GM21447 (cell line): Measurements from ENCODE around the gene FIS1.

Experiments used
- ATAC-seq: cut with Tn5 transposase; IDR thresholded peaks from one replicate; pipeline ENCODE4 v1.9.1; 2021; ENCODE audit not compliant: unreplicated experiment

The FIS1 gene

DNA sequence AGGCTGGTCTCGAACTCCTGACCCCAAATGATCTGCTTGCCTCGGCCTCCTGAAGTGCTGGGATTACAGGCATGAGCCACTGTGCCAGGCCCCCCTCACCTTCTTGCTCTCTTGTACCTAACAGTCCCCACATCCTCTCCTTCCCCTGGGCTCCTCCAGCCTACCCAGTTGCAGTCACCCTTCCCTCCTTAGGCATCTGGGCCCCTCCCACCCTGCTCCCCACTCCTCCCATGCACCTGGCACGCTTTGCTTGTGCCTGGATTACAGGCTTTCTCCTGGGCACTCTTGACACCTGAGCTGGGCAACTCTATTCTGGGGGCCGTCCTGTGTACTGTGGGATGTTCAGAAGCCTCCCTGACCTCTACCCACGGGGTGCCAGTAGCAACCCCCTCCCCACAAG is 10.2 kb downstream of the FIS1 start:
- ATAC-seq, result no peak

DNA sequence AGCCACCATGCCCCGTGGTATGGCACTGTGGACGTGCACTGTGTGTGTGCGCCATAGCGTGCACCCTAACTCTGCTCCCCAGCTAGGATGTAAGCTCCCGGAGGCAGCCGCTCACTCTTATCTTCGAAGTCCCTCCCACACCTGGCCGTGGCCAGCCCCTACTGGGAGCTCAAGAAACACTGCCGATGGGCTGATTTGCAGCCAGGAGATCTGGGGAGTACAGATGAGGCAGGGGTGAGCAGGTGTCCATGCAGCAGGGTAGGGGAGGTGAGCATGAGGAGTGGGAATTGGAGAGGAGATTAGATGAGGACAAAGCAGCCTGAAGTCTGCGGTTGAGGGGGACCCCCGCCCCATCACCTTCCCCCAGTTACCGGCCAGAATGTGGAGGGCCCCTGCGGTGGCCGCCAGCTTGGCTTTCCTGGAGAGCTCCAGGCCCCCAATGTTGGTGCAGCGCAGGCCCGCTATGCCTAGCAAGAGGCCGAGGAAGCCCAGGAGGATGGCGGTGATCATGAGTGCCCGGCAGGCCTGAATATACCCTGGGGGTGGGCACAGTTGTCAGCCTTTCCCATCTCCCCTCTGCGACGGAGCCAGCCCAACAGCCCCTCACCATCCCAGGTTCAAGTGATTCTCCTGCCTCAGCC is 10.9 kb downstream of the FIS1 start:
- no peak for ATAC-seq

DNA sequence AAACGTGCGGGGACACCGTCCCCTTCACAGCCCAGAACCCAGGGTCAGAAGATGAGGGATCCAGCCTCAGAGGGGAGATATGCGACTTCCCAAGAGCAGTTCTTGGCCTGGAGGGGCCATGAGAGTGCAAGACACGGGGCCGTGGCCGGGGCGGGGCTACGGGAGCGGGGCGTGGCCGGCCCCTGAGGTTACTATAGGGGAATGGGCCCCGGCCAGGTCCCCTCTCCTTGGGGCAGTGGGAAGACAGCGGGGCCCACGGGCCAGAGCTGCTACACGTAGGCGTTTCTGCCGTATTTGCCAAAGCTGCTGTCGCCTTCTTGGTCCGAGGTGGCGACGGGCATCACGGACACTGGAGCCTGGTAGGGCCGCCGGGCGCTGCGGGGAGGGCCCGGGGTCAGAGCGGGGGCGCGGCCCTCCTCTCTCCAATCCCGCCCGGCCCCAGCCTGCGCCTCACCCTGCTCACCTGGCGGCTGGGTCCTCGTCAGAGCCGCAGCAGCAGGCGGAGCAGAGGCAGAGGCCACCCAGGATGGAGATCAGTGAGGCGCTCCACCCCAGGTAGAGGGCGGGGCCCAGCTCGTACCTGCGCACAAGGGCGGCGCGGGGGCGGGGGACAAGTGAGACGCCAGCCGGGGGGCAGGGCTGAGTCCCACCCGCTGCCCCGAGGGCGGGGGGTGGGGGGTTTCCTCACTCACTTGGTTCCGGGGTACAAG is 12.6 kb downstream of the FIS1 start:
- no peak for ATAC-seq

DNA sequence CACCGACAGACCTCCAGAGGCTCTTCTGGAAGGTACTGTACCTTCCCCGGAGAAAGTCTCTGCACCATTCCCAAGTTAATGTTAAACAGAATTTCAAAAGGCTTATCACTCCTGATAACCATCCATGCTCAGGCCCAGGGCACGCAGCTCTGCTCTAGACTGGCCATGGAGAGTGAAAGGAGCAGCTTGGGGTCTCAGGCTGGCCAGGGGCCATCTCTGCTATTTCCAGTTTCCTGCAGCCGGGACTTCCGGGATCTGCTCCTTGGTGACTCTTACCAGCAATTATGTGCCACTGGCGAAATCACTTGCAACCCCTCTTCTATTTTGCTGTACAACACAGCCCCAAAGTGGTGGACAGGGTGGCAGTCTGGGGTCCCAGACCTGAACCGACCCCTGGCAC is 13.2 kb downstream of the FIS1 start:
- ATAC-seq, result no peak

DNA sequence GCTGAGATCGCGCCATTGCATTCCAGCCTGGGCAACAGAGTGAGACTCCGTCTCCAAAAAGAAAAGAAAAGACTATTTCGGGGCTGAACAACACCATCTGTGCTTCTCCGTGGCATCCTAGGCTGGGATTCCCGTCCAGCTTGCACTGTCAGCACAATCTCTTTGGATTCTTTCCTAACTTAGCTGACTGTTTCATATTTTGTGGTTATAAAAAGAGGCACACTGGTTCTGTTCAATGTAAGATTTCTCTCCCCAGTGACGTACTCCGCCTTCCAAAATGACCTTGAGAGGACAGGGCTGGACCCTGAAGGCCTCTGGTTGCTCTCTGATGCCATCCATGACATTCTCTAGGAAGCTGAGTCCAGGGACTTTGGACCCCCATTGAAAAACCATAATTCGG is 18.2 kb downstream of the FIS1 start:
- ATAC-seq, result no peak

DNA sequence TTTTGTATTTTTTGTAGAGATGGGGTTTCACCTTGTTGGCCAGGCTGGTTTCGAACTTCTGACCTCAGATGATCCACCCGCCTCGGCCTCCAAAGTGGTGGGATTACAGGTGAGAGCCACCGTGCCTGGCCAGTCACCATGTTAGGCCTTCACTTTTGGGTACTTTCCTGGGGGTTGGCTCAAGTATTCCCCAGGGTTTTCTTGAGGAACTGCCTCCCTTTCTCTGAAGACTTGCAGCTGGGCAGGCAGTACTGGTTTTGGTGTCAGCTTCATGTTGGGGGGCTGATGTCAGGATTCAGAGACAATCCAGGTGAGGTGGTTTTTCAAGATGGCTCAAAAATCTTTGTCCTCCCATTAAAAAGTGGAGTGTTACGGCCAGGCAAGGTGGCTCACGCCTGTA is 19.2 kb downstream of the FIS1 start:
- ATAC-seq, result no peak

DNA sequence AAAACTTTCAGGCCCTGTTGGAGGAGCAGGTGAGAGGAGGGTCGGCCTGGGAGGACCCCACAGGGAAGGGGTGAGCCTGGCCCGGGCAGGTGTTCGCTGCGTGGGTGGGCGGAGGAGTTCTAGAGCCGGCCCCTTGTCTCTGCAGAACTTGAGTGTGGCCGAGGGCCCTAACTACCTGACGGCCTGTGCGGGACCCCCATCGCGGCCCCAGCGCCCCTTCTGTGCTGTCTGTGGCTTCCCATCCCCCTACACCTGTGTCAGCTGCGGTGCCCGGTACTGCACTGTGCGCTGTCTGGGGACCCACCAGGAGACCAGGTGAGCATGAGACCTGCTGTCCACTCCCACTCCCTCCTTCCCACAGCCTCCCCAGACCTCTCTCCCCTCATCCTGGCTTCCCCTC is 21.4 kb downstream of the FIS1 start:
- ATAC-seq, result no peak

DNA sequence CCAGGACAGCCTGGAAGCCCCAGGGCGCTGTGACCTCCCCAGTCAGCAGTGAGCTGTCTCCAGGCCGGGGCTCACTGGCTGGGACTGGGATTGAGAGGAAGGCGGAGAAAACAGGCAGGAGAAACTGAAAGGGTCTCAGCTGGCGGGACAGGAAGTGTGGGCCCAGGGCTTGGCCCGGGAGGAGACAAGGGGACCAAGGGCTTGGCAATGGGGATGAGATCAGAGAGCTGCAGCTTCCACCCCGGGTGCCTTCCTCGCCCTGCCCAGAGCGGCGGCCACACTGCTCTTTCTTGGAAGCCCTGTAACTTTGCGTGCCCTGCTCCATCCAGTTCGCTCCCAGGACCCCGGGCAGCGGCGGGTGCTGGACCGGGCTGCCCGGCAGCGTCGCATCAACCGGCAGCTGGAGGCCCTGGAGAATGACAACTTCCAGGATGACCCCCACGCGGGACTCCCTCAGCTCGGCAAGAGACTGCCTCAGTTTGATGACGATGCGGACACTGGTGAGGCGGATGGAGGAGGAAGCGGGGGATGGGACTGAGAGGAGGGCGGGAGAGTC is 22.5 kb downstream of the FIS1 start:
- ATAC-seq, result no peak

DNA sequence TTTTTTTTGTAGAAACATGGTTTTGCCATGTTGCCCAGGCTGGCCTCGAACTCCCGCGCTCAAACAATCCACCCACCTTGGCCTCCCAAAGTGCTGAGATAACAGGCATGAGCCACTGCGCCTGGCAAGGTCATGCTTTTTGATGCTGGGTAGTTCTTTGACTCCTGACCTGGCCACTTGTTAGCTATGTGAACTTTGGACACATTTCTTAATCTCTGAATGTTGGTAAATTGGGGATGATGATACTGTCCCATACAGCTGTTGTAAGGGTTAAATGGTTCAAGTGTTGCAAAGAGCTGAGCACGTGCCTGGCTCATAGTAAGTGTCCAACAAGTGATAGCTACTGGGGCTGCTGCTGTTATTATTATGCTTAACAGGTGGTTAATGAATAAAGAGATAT is 24.6 kb downstream of the FIS1 start:
- no peak for ATAC-seq

DNA sequence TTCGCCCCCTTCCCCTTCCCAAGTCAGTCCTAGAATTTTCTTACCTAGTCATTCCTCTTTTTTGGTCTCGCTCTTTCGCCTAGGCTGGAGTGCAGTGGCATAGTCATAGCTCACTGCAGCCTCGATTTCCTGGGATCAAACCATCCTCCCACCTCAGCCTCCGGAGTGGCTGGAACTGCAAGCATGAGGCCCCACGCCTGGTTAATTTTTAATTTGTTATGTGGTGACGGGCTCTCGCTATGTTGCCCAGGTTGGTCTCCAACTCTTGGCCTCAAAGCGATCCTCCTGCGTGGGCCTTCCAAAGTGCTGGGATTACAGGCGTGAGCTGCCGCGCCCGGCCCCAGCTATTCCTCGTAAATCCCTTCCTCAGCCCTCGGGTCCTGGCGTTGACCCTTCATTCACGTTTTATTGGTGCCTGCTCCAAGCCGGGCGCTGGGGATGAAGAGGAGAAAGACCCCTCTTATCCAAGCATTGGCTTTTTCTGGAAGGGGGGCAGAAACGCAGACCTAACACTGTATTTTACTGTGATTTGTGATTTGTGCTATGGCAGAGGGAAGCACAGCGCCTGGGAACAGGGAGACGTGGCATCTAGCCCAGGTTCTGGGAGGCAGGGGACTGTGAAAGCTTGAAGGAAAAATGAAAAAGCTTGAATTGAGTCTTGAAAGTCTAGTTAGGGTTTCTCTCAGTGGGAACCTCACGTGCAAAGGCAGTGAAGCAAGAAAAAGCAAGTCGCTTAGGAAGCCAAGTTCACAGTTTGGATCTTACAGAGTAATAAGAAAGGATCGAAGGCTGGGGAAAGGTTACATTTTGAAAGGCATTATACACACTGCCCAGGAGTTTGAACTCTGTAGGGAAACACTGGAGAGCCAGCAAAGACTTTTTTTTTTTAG is 26.4 kb downstream of the FIS1 start:
- peak; percentile 17 for ATAC-seq

DNA sequence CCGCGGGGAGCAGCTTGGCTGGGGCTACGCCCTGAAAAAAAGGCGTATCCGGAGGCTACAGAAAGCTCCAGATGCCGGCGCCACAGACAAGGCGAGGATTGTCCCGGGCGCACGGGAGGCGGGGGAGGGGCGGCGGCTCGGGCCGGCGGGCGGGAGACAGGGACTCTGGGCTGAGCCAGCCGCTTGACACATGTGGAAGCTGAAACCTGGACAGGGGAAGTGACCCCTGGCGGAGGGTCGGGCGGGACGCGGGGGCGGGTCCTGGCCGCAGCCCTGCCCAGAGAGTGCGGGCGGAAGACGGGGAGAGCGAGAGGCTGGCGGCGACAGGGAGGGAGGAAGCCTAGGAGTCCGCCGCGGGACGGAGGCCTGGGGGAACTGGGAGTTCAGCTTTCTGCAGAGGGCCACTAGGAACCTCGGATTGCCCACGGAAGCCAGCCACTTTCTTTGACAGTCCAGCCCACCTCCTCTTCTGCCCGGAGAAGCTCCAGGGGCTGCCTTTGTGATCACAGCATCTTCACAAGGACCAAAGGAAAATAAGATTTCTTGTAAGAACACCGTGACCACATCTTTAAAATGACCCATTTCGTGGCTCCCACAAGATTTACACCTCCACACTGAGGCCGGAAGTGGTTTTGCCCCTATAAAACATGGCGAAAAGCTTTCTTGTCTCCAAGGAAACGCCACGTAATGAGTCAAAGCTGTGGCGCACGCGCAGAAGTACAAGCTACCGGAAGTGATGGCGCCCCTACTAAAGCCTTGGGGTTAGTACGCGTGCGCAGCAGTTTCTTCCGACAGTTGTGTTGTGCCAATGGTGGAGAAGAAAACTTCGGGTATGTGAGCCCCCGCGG is 27.3 kb downstream of the FIS1 start, which contains the start of the genes PLOD3 and ZNHIT1:
TSS of gene PLOD3 (minus strand) at position 194 of the 848 bp plus-strand sequence. CDS start 307 bp downstream, outside the sequence.
TSS of gene ZNHIT1 (plus strand) at position 778 of the 848 bp plus-strand sequence. CDS start at position 809, 31 bp downstream.
- ATAC-seq, result peak; percentile 56

DNA sequence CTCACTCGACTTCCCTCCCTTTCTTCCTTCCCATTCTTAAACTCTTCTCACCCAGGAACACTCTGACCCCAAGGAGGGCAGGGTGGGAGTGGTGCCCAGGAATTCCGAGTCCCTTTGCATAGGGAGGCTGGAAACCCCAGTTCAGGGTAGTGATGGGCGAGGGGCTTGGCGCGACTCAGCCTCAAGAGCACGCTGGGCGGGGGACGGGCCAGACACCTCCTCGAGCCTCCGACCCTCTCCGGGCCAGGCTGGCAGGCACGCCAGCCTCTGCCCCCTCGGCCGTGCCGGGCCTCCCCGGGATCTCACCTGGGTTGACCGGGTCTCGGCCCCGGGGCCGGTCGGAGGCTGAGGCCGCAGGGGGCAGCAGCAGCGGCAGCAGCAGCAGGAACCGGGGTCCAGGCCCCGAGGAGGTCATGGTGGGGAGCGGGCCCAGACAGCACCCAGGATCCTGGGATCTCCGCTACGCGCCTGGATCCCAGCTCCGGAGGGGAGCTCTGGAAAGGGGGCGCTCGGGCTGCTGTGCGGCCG is 28.0 kb downstream of the FIS1 start:
- peak; percentile 14 for ATAC-seq

DNA sequence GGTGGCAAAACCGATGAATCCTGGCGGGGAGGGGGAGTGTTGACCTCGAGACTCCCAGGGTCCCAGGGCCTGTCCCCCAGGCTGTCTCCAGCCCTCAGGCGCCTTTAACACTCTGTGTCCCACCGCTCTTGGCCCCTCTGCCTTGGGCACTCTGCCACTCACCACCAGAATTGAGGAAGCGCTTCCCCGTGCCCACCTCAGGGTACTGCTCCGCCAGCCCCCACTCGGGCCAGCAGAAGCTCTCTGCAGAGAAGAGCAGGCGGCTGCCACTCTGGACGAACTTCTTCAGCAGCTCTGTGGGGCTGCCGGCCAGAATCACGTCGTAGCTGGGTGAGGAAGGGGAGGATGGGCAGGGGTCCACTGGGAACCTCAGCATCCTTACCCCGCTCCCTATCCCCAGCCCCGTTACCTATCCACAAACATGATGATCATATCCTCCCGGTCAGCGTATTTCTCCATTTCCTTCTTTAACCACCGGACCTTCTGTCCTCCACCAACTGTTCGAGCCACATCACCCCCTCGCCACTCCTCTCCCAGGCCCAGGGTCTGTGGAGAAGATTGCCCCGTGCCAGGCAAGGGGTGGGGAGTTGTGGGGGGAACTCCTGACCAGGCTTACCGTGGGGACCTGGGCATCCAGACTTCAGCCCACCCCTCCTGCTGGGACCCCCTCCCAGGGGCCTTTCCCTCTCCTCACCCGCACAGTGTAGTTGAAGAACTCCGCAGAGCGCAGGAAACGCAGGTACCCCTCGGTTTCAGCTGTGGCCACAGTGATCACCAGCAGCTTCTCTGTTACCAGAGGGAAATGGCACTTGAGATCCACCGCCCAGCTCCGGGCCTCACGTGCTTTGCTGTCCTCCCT is 28.7 kb downstream of the FIS1 start:
- no peak for ATAC-seq

DNA sequence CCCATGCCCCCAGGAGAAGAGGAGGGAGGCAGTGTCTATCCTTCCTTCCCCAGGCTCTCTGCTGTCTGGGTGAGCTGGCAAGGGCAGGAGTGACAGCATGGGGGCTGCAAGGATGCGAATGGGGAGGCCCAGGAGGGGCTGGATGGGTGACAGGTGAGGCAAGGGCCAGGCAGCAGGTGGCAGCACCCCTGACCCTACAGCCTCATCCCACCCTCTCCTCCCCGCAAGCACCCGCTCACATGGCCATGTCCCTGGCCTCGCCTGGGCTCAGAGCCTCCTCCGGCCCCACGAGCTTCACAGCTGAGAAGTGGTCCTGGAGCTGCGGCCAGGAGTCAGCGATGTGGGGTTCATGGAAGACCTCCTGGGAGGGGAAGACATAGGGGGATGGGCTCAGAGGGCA is 32.9 kb downstream of the FIS1 start:
- ATAC-seq, result no peak

DNA sequence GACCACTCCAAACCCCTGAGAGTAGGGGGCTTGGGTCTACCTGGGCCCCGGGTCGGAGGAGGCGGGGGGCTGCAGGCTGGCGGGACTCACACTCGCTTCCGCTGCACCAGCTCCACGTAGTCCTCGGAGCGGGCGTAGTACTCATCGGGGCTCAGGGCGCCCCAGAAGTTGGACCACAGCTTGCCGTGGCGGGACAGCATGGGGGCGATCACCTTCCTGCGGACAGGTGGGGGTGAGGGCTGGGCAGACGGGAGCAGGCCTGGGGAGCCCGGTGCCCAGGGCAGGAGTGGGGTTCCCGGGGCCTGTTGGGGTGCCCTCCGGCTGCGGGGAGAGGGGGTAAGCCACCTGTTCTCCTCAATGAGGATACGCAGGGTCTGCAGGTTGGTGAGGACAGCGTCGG is 33.4 kb downstream of the FIS1 start:
- ATAC-seq, result no peak

DNA sequence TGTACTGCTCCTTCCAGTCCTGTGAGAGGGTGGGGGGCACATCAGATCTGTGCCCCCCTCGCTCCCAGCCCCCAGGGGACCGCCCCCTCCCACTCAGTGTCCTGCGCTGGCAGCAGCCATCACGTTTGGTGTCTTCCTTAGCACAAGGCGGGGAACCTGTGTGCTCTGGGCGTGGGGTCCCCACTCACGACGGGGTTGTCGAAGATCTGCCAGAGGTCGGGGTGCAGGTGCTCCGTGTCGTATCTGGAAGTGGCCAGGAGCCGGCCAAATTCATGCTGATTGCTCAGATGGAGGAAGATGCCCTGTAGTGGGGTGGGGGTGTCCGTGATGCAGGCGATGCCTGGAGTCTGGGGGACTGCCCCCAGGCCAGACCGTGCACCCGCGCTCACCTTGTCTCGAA is 34.7 kb downstream of the FIS1 start:
- ATAC-seq, result no peak

DNA sequence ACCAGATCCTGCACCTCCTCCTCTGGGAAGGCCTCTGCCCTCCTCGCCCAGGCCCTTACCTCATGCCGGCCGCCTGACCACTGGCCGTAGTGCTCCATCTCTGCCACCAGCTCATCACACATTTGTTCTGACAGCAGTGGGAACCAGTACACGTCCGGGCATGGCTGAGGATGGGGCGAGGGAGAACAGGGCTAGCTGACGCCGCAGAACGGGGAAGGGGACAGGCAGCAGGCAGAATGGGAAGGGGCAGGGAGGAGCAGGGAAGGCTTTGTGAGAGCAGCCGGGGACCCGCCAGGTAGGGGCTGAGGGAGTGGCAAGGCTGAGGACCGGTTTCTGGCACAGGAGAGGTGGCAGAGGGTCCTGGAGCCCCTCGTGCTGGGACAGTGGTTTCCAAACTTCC is 36.1 kb downstream of the FIS1 start:
- ATAC-seq, result no peak

DNA sequence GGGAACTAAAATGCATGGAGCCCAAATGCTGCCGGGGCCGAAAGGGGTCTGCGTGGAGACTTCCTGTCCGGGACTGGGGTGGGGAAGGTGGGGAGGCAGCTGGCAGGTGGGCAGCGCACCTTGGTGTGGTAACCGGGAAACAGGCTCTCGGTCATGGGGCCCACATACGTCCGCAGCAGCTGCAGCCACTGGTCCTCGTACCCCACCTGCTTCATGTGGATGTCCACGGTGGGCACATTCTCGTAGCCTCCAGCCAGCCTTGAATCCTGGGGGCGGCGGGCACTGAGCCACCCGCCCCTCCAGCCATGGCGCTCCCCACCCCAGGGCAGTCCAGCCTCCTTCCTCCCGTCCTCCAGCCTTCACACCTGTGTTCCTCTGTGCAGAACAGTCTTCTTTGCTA is 37.4 kb downstream of the FIS1 start:
- no peak for ATAC-seq

DNA sequence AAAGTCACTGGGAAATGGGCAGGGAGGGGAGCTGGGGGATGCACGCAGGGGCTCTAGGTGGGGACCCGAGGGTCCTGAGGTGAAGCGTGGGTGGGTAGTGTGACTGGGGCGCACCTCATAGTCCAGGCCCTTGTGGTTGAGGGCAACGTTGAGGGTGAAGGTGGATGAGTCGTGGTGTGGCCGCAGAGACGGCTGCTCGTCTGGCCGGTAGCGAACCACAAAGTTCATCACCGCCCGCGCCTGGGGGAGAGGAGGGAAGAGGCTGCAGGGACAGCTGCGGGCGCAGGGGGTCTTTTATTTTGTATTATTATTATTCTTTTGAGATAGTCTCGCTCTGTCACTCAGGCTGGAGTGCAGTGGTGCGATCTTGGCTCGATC is 38.2 kb downstream of the FIS1 start:
- ATAC-seq, result no peak
